K562 (cell line): ENCODE measurements around the gene ZNF165. TPM values are rescaled to one million over a fixed set of nuclear protein-coding genes. Genes with fewer than 3 reads are reported as not detected.
A peak's percentile ranks its signal among the peaks of the same experiment; 100 is the strongest.

Source experiments
- ATF6 ChIP-seq: sonication (generic); formaldehyde crosslinking; IDR thresholded peaks from 2 replicates; pipeline ENCODE4 v1.4.0; 2020; ENCODE audit warnings: mild to moderate bottlenecking, missing genetic modification reagents
- CREBBP ChIP-seq: IDR thresholded peaks from one replicate; pipeline ENCODE4 v1.6.1; 2012; ENCODE audit warnings: low read depth, mild to moderate bottlenecking, control low read depth, inconsistent platforms, low read length
- HOXB6 ChIP-seq: fragments of 250-450 bp; sonication (Bioruptor Pico); IDR thresholded peaks from 2 replicates; pipeline ENCODE4 v1.5.1; 2022; ENCODE audit warnings: mild to moderate bottlenecking, borderline replicate concordance
- MAFK ChIP-seq: IDR thresholded peaks from 2 replicates; pipeline ENCODE4 v1.6.1; 2011; ENCODE audit warnings: low read length, improper control_type of control experiment
- PHF21A ChIP-seq: fragments of 450-650 bp; IDR thresholded peaks from 2 replicates; pipeline ENCODE4 v1.6.1; 2017; ENCODE audit warnings: low read depth, borderline replicate concordance
- RBFOX2 ChIP-seq: fragments of 200-400 bp; formaldehyde crosslinking; IDR thresholded peaks from 2 replicates; pipeline ENCODE4 v1.6.1; 2017; ENCODE audit warnings: low read depth, mild to moderate bottlenecking, low read length, moderate library complexity
- SMAD2 ChIP-seq: fragments of 150-350 bp; IDR thresholded peaks from 2 replicates; pipeline ENCODE4 v1.6.1; 2014; ENCODE audit warnings: low read depth, mild to moderate bottlenecking, low read length
- SOX6 ChIP-seq: fragments of 450-650 bp; IDR thresholded peaks from 2 replicates; pipeline ENCODE4 v1.6.1; 2014; ENCODE audit warnings: mild to moderate bottlenecking
- TAF1 ChIP-seq: IDR thresholded peaks from 2 replicates; pipeline ENCODE4 v1.6.1; 2011; ENCODE audit warnings: mild to moderate bottlenecking, low read length, moderate library complexity; ENCODE audit not compliant: insufficient read depth, control insufficient read depth, severe bottlenecking; ENCODE audit errors: extremely low read depth
- TRIM28 ChIP-seq: fragments of 450-650 bp; IDR thresholded peaks from 2 replicates; pipeline ENCODE4 v1.6.1; 2017
- U2AF2 ChIP-seq: fragments of 200-400 bp; formaldehyde crosslinking; optimal IDR thresholded peaks from 2 replicates; pipeline ENCODE3; 2017; ENCODE audit warnings: low read depth, mild to moderate bottlenecking, low read length
- ZFX ChIP-seq: sonication (generic); formaldehyde crosslinking; IDR thresholded peaks from 2 replicates; pipeline ENCODE4 v1.8.0; 2022; ENCODE audit warnings: mild to moderate bottlenecking, missing genetic modification reagents, moderate library complexity
- ZKSCAN3 ChIP-seq: fragments of 250-450 bp; sonication (Bioruptor Pico); IDR thresholded peaks from 2 replicates; pipeline ENCODE4 v1.4.0; 2020
- polyA plus RNA-seq, 8 experiments: library from polyadenylated mRNA; depleted of rRNA in 4 of 8; stranded (reverse) in 5 of 8; unstranded in 3 of 8; fragments of >200 nt; fragmentation: Nextera tagmentation in 2 of 8; fragmentation: Illumina TruSeq in 1 of 8; extraction: Ambion mirVana in 2 of 8; extraction: Trizol in 1 of 8; gene quantifications; 2 replicates each; pipeline versions ENCODE4 v1.2.1 to v1.2.3, GENCODE V29; 2011 to 2014; ENCODE audit warnings: inconsistent platforms in 1 of 8, missing spikeins in 1 of 8
- total RNA-seq, 7 experiments: library from RNA; depleted of rRNA in 6 of 7; stranded (reverse); fragments of >200 nt in 6 of 7; fragmentation: Illumina TruSeq in 2 of 7; extraction: Trizol in 2 of 7; gene quantifications; 2 replicates each; pipeline versions ENCODE4 v1.2.1 to v1.2.3, GENCODE V29; 2011 to 2021; ENCODE audit warnings: low replicate concordance in 1 of 7
- TF ChIP-seq, protein P1 (sequence below): sonication (generic); formaldehyde crosslinking; IDR thresholded peaks from 2 replicates; pipeline ENCODE4 v1.8.0; 2023; ENCODE audit warnings: mild to moderate bottlenecking, missing genetic modification reagents
- TF ChIP-seq, protein P2 (sequence below), 2 experiments: IDR thresholded peaks; 2 replicates each; pipeline ENCODE4 v1.6.1; 2011; ENCODE audit warnings: borderline replicate concordance in 1 of 2, control low read depth in 1 of 2, low read depth in 1 of 2, low read length in 1 of 2, mild to moderate bottlenecking in 1 of 2, mixed read lengths in 1 of 2, moderate library complexity in 1 of 2; ENCODE audit not compliant: insufficient read depth in 1 of 2, insufficient read length in 1 of 2, poor library complexity in 1 of 2, severe bottlenecking in 1 of 2; ENCODE audit errors: extremely low read depth in 1 of 2
- TF ChIP-seq, protein P3 (sequence below): fragments of 250-450 bp; sonication (Bioruptor Pico); IDR thresholded peaks from 2 replicates; pipeline ENCODE4 v1.5.0; 2021

ZNF165 gene
- total and polyA plus RNA-seq, 9 of the 15 experiments (the other 6 are each of a cell fraction or from before 2014, with no cell fraction given) = 0.82 to 3.6 (median 1.2) TPM

- TF ChIP-seq, protein P1, sequence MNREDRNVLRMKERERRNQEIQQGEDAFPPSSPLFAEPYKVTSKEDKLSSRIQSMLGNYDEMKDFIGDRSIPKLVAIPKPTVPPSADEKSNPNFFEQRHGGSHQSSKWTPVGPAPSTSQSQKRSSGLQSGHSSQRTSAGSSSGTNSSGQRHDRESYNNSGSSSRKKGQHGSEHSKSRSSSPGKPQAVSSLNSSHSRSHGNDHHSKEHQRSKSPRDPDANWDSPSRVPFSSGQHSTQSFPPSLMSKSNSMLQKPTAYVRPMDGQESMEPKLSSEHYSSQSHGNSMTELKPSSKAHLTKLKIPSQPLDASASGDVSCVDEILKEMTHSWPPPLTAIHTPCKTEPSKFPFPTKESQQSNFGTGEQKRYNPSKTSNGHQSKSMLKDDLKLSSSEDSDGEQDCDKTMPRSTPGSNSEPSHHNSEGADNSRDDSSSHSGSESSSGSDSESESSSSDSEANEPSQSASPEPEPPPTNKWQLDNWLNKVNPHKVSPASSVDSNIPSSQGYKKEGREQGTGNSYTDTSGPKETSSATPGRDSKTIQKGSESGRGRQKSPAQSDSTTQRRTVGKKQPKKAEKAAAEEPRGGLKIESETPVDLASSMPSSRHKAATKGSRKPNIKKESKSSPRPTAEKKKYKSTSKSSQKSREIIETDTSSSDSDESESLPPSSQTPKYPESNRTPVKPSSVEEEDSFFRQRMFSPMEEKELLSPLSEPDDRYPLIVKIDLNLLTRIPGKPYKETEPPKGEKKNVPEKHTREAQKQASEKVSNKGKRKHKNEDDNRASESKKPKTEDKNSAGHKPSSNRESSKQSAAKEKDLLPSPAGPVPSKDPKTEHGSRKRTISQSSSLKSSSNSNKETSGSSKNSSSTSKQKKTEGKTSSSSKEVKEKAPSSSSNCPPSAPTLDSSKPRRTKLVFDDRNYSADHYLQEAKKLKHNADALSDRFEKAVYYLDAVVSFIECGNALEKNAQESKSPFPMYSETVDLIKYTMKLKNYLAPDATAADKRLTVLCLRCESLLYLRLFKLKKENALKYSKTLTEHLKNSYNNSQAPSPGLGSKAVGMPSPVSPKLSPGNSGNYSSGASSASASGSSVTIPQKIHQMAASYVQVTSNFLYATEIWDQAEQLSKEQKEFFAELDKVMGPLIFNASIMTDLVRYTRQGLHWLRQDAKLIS (CRISPR knock-in tag) = peak; percentile 88
- peak; percentile 99 for TF ChIP-seq TAF1
- peak; percentile 85 for TF ChIP-seq SOX6
- peak; percentile 91 for TF ChIP-seq PHF21A
- TF ChIP-seq TRIM28 = peak; percentile 69
- no peak for TF ChIP-seq HOXB6
- no peak for TF ChIP-seq ZKSCAN3 (CRISPR knock-in tag)
- TF ChIP-seq SMAD2 = no peak
- TF ChIP-seq MAFK = peak; percentile 59; the same call in 1 of the 2 replicates
- TF ChIP-seq RBFOX2 = peak; percentile 92
- TF ChIP-seq, protein P2, sequence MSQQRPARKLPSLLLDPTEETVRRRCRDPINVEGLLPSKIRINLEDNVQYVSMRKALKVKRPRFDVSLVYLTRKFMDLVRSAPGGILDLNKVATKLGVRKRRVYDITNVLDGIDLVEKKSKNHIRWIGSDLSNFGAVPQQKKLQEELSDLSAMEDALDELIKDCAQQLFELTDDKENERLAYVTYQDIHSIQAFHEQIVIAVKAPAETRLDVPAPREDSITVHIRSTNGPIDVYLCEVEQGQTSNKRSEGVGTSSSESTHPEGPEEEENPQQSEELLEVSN (IDR thresholded peaks at IDR 0.05; ENCODE audit: borderline replicate concordance in 1 of 2, extremely low read depth in 1 of 2, insufficient read depth in 1 of 2, insufficient read length in 1 of 2, low read depth in 1 of 2, low read length in 1 of 2, poor library complexity in 1 of 2, severe bottlenecking in 1 of 2) = peak; percentile 29 to 68
- TF ChIP-seq CREBBP = no peak
- peak; percentile 54; the same call in 1 of the 2 replicates for TF ChIP-seq ATF6 (CRISPR knock-in tag)
- peak; percentile 96 for TF ChIP-seq ZFX (CRISPR knock-in tag)
- TF ChIP-seq U2AF2 = no peak
- TF ChIP-seq, protein P3, sequence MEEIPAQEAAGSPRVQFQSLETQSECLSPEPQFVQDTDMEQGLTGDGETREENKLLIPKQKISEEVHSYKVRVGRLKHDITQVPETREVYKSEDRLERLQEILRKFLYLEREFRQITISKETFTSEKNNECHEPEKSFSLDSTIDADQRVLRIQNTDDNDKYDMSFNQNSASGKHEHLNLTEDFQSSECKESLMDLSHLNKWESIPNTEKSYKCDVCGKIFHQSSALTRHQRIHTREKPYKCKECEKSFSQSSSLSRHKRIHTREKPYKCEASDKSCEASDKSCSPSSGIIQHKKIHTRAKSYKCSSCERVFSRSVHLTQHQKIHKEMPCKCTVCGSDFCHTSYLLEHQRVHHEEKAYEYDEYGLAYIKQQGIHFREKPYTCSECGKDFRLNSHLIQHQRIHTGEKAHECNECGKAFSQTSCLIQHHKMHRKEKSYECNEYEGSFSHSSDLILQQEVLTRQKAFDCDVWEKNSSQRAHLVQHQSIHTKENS (CRISPR knock-in tag) = no peak
Observed at GRCh38 chr6:28136585-28137504, 56.5 kb downstream of the ZNF165 start (continued).
